GM12892 (cell line): ENCODE data around the gene ZFYVE28.
"Not testable (repeated sequence)": the region's sequence is repeated elsewhere in the genome, so short reads cannot be mapped to it uniquely, and the experiment has no call there.

ENCODE experiments used
- DNase-seq: peaks from one replicate; pipeline ENCODE4 v3.0.0; 2011; ENCODE audit not compliant: insufficient read length
- FAIRE-seq: peaks from 2 replicates; lab custom pipeline; 2011; peaks lifted over from hg19 to GRCh38; lab: Jason Lieb, UNC
- POLR2A ChIP-seq: IDR thresholded peaks from 2 replicates; pipeline ENCODE4 v1.6.1; 2011; ENCODE audit warnings: low read depth, low read length, control low read depth
- POLR2AphosphoS5 ChIP-seq: IDR thresholded peaks from 2 replicates; pipeline ENCODE4 v1.6.1; 2011; ENCODE audit warnings: low read depth, low read length, control low read depth
- TAF1 ChIP-seq: IDR thresholded peaks from 2 replicates; pipeline ENCODE4 v1.6.1; 2011; ENCODE audit warnings: low read depth, mild to moderate bottlenecking, control low read depth, low read length, borderline replicate concordance

The ZFYVE28 gene

DNA sequence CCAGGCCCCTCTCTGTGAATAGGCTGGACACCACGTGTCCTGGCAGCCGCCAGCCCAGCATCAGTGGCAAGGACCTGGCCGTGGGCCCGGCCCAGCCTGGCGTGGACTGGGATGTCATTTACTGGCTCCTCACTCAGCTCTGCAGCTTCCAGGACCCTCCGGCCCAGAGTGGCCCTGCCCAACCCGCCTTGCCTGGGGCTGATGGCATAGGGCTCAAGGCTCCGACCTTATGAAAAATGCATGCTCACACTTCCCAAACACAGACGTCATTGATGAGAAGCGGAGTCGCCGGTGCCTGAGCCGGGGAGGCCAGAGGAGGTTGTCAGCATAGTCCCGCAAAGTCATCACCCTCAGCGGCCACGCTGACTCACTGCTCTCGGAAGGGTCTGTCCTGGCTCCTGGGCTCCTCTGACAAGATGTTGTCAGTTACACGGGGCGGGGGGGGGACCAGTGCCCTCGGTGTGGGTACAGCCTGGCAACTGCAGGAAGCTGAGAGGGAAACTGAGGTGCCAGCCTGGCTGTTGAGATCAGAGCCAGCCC is 14.6 kb upstream of the ZFYVE28 start:
- TF ChIP-seq POLR2AphosphoS5 (no peak), POLR2A (no peak), TAF1 (no peak)
- FAIRE-seq, result no peak
- no peak for DNase-seq

DNA sequence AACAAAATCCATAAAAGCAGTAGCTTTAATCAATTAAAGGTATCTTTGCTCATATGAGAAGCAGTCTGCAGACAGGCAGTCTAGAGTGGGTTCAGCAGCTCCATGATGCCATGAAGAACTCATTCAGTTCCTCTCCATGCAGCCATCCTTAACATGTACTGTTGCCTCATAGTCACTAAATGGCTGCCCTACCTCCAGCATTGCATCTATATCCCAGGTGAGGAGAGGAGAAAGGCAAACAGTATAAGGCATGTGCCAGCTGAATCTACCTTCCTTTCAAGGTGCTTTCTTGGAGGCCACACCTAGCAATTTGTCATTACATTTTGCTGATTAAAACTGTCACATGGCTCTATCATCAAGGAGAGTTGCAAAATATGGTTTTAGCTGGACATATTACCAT is 13.6 kb upstream of the ZFYVE28 start:
- DNase-seq (no peak), FAIRE-seq (no peak)
- TF ChIP-seq POLR2A (no peak), POLR2AphosphoS5 (no peak), TAF1 (no peak)

DNA sequence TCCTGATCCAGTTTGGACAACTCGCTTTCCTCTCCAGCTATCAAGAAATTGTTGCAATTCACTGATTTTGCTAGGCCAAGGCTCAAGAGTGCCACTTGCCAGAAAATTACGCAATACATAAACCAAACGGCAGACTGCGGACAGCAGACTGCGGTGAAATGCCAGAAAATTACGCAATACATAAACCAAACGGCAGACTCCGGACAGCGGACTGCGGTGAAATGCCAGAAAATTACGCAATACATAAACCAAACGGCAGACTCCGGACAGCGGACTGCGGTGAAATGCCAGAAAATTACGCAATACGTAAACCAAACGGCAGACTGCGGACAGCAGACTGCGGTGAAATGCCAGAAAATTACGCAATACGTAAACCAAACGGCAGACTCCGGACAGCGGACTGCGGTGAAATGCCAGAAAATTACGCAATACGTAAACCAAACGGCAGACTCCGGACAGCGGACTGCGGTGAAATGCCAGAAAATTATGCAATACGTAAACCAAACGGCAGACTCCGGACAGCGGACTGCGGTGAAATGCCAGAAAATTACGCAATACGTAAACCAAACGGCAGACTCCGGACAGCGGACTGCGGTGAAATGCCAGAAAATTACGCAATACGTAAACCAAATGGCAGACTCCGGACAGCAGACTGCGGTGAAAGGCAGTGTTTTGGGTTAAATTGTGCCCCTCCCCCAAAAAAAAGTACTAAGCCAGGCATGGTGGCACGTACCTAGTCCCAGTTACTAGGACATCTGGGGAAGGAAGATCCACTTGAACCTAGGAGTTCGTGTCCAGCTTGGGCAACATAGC is 11.7 kb upstream of the ZFYVE28 start:
- FAIRE-seq, DNase-seq: not testable (repeated sequence)

DNA sequence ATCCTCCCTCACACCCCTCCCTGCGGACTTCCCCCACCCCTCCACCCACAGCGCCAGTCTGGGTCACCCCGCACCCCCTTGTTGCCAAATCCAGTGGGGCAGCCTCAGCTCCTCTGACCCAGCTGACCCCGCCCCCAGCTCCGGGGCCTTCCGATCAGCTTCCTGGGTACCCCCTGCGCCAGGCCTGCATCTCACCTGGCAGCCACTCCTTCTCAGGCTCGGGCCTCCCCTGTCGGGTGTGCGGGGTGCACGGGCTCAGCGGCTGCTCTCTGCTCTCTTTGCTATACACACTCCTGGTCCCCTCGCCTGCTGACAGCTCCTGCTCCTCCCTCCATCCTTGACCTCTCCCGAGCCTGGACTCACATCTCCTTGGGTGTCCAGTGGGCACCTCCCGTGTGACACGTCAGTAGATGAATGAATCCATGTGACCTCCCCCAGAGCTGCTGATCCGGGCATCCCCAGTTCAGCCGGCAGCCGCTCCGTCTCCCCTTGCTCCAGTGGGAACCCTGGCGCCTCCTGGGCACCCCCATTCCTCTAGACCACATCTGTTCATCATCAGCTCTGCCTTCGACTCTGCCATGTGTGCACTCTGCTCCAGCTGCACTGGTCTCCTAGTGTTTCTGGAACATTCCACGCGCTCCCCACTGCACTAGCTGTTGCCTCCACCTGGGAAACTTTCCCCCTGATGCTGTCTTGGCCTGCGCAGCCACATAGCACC is 10.2 kb upstream of the ZFYVE28 start:
- FAIRE-seq, result no peak
- TF ChIP-seq POLR2AphosphoS5, result no peak
- TF ChIP-seq TAF1, result no peak
- TF ChIP-seq POLR2A, result no peak
- no peak for DNase-seq

DNA sequence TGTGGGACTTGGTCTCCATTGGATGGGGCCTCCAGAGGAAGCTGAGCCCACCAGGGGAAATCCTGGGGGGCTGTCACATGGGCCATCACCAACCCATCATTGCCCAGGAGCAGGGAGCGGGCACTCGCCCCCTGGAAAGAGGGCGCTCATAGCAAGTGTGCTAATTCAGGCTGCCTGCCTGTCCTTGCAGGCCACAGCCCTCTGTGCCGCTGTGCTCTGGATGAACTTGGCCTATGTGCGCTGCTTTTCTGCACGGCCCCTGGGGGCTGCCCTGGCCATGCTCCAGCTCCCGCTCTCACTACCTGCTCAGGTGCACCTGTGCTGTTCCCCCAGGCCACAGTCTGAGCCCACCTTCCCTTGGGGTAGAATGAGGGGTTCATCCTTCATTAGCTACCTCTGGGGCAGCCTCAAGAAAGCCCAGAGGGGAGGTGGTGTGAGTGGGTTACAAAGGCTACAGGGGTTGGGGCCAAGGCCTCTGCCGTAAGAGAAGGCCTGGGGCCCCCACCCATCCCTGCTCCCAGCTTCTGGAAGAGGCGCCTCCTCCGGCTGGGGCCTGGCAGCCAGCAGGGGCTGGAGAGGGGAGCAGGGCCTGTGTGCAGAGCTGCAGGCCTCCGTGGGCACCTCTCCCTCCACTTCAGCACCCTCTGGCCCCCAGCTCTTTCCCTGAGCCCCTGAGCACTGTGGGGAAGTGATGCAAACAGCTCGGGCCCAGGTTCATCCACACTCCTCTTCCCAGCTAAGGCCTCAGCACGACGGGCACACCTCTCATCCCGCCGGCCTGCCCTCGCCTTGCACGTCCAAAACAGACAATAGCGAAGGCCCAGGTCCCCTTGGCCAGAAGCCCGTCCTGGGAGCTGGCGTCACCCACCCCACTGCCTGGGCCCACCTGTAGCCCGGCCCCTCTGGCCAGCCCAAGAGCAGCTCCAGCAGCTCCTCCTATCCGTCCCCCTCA is 9.2 kb upstream of the ZFYVE28 start:
- DNase-seq, result no peak
- FAIRE-seq, result no peak
- TF ChIP-seq POLR2A (no peak), TAF1 (no peak), POLR2AphosphoS5 (no peak)

DNA sequence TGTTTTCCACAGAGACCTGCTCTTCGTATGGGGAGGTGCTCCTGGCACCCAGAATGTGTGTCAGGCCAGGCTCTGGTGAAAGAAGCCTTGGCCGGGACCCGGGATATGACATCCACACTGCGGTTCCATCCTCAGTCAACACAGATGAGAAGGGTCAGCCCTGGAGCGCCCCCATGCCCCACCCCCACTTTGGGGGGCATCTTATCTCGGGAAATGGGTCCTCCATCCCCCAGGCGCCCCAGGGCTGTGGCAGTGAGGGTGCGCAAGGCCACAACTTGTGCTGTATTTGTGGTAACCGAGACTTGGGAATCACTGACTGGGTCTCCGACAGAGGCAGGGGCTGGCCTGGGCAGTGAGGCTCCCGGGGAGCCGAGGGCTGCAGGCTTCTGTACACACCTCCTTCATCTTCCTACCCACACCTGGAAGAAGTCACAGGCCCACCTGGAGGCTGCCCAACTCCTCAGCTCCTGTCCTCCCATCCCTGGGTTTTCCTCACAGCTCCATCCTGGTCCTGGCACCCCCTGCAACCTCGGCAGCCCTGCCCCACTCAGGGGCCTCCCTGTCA is 8.3 kb upstream of the ZFYVE28 start:
- DNase-seq, result no peak
- no peak for TF ChIP-seq POLR2A
- no peak for TF ChIP-seq POLR2AphosphoS5
- no peak for TF ChIP-seq TAF1
- FAIRE-seq, result no peak

DNA sequence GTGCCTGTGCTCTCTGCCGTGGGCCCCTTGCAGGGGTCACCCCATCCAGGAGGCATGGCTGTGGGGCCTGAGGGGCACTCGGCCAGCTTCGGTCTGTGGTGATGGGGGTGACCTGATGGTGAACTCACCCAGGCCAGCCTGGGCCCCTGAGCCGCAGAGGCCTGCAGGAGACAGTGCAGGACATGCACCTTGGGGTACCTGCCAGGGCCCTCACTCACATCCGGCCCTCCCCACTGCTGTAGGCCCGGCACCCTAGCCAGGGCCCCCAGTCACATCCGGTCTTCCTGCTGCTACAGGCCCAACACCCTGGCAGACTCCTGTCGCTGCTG is 7.6 kb upstream of the ZFYVE28 start:
- FAIRE-seq, result no peak
- DNase-seq, result no peak
- no peak for TF ChIP-seq POLR2AphosphoS5
- TF ChIP-seq POLR2A, result no peak
- TF ChIP-seq TAF1, result no peak

DNA sequence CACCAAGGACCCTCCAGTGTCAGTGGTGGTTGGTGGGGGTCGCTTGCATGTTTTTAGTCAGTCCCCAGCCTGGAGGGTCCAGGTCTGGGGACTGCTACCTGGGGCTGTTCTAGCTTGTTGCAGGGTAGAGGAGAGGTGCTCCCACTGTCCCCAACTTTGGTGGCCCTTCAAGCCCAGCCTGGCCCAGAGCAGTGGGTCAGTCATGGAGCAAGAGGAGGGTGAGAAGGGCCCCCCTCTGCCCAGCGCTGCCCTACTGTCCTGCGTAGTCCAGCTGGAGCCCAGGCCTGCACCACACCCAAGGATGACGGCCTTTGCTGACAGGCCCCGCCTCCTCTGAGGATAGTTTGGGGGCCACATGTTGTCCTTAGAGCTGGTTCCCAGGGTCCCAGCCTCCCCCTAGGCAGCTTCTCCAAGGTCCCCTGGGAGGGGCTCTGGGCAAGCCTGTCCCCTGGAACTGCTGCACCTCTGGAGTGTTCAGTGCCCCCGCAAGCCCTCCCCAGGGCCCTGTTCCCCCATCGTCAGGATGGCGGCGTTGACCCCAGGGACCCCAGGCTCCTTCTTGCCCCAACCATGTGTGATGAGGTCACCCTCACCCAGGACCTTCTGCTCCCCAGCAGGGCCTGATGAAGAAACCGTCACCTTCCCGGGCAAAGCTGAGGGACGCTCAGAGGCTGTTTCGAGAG is 7.1 kb upstream of the ZFYVE28 start:
- TF ChIP-seq POLR2A (no peak), TAF1 (no peak), POLR2AphosphoS5 (no peak)
- DNase-seq (no peak), FAIRE-seq (no peak)

DNA sequence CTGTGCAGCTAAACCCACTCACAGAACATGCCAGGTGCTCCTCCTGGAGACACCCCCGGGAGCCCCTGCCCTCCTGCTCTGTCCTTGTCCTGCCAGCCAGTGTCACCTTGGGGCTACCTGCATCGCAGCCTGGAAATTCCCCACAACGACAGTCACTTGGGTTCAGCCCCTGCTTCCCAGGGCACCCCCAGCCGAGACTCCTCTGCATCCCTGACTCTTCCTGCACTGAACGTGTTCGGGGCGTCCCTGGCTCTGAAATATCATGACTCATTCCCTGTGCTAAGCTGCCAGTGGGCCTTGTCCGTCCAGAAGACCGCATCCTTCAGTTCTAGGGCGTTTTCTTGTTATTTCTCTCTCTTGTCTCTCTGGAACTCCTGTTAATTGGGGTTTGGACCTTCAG is 6.1 kb upstream of the ZFYVE28 start:
- TF ChIP-seq POLR2A (no peak), POLR2AphosphoS5 (no peak), TAF1 (no peak)
- no peak for FAIRE-seq
- DNase-seq, result no peak

DNA sequence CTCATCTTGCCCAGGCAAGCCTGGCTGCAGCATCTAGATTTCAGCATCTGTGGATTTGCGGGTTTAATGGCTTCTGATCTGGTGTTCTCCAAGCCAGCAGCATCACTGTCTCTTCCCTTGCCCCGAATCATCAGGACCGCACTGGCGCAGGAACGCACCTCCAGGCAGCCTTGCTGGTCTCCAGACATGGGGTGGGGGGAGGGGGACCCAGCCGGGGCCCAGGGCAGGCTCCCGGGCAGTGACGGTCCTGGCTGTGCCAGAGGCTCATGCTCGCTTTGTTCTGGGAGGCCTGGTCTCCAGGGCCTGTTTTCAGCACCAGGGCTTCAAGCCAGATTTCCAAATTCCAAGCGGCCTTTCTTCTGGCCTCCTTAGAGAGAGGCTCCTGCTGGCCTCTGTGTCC is 5.2 kb upstream of the ZFYVE28 start:
- TF ChIP-seq POLR2A, result no peak
- no peak for TF ChIP-seq POLR2AphosphoS5
- no peak for TF ChIP-seq TAF1
- DNase-seq (no peak), FAIRE-seq (no peak)
